Liver (tissue), 3 donors: ENCODE data around the gene SKOR1.

Experiments used
- HNF4A ChIP-seq, 2 donors: conservative IDR thresholded peaks; 2 replicates each; pipeline ENCODE4 v1.6.1; 2016; ENCODE audit warnings: antibody characterized with exemption in 2 of 2, mild to moderate bottlenecking in 2 of 2
- RAD21 ChIP-seq, 2 donors: IDR thresholded peaks; 2 replicates each; pipeline ENCODE4 v1.6.1; 2016; ENCODE audit warnings: antibody characterized with exemption in 2 of 2, mild to moderate bottlenecking in 2 of 2
- TF ChIP-seq, protein P1 (sequence below): fragments of 150-350 bp; IDR thresholded peaks from 2 replicates; pipeline ENCODE4 v1.5.1; 2017; ENCODE audit warnings: improper control_type of control experiment, low read depth, low read length; ENCODE audit not compliant: missing input control
- TF ChIP-seq, protein P2 (sequence below): IDR thresholded peaks from 2 replicates; pipeline ENCODE4 v1.6.1; 2016; ENCODE audit warnings: antibody characterized with exemption, mild to moderate bottlenecking
- donor health status: healthy.
- donor health status: healthy.

- TF ChIP-seq HNF4A (conservative IDR thresholded peaks at IDR 0.05): no peak
- TF ChIP-seq, protein P1, sequence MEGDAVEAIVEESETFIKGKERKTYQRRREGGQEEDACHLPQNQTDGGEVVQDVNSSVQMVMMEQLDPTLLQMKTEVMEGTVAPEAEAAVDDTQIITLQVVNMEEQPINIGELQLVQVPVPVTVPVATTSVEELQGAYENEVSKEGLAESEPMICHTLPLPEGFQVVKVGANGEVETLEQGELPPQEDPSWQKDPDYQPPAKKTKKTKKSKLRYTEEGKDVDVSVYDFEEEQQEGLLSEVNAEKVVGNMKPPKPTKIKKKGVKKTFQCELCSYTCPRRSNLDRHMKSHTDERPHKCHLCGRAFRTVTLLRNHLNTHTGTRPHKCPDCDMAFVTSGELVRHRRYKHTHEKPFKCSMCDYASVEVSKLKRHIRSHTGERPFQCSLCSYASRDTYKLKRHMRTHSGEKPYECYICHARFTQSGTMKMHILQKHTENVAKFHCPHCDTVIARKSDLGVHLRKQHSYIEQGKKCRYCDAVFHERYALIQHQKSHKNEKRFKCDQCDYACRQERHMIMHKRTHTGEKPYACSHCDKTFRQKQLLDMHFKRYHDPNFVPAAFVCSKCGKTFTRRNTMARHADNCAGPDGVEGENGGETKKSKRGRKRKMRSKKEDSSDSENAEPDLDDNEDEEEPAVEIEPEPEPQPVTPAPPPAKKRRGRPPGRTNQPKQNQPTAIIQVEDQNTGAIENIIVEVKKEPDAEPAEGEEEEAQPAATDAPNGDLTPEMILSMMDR: no peak
- no peak for TF ChIP-seq RAD21 (IDR thresholded peaks at IDR 0.05)
- TF ChIP-seq, protein P2, sequence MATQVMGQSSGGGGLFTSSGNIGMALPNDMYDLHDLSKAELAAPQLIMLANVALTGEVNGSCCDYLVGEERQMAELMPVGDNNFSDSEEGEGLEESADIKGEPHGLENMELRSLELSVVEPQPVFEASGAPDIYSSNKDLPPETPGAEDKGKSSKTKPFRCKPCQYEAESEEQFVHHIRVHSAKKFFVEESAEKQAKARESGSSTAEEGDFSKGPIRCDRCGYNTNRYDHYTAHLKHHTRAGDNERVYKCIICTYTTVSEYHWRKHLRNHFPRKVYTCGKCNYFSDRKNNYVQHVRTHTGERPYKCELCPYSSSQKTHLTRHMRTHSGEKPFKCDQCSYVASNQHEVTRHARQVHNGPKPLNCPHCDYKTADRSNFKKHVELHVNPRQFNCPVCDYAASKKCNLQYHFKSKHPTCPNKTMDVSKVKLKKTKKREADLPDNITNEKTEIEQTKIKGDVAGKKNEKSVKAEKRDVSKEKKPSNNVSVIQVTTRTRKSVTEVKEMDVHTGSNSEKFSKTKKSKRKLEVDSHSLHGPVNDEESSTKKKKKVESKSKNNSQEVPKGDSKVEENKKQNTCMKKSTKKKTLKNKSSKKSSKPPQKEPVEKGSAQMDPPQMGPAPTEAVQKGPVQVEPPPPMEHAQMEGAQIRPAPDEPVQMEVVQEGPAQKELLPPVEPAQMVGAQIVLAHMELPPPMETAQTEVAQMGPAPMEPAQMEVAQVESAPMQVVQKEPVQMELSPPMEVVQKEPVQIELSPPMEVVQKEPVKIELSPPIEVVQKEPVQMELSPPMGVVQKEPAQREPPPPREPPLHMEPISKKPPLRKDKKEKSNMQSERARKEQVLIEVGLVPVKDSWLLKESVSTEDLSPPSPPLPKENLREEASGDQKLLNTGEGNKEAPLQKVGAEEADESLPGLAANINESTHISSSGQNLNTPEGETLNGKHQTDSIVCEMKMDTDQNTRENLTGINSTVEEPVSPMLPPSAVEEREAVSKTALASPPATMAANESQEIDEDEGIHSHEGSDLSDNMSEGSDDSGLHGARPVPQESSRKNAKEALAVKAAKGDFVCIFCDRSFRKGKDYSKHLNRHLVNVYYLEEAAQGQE: no peak
These were observed 58.0 kb downstream of the SKOR1 start for GRCh38 chr15:67883234-67883773.
